B cell (primary cell): ENCODE data around the gene LHX2. TPM values are rescaled to one million over a fixed set of nuclear protein-coding genes. Genes with fewer than 3 reads are reported as not detected.

Experiments used
- ATAC-seq: fragments of 200-7000 bp; cut with Tn5 transposase; one replicate; pipeline ENCODE4 v1.10.0; 2021; ENCODE audit warnings: low read depth, mild to moderate bottlenecking, moderate number of reproducible peaks, moderate library complexity
- CTCF ChIA-PET: fragments of 350-600 bp; sonication (Branson Sonifier 250); formaldehyde crosslinking; loops from one replicate; lab custom pipeline; 2021; ENCODE audit warnings: antibody characterized with exemption, inconsistent platforms; lab: Charles Lee
- POLR2A ChIA-PET: fragments of 350-600 bp; sonication (Branson Sonifier 250); formaldehyde crosslinking; loops from one replicate; lab custom pipeline; 2021; ENCODE audit warnings: antibody characterized with exemption; lab: Charles Lee
- DNase-seq: peaks from one replicate; pipeline ENCODE4 v3.0.0; 2013
- H2AFZ ChIP-seq: 2 replicates; pipeline ENCODE4 v1.6.1; 2012; ENCODE audit warnings: mild to moderate bottlenecking, low read depth, low read length; ENCODE audit not compliant: insufficient read depth, poor library complexity, severe bottlenecking
- H3K27ac ChIP-seq, 2 donors: 1 replicate in 1 of 2; 2 replicates in 1 of 2; pipeline ENCODE4 v1.5.1; 2012 to 2013; ENCODE audit warnings: low read length in 2 of 2, mild to moderate bottlenecking in 2 of 2, moderate library complexity in 1 of 2
- H3K27me3 ChIP-seq, 4 experiments: fragments of 200-600 bp in 1 of 4; sonication (generic) in 1 of 4; replicated peaks in 1 of 4; 1 replicate in 2 of 4; 2 replicates in 2 of 4; pipeline versions ENCODE4 v1.6.1 to v1.7.0; 2013 to 2016; ENCODE audit warnings: low read length in 3 of 4, mild to moderate bottlenecking in 2 of 4, mixed read lengths in 1 of 4, moderate library complexity in 1 of 4; ENCODE audit not compliant: insufficient read depth in 4 of 4, control insufficient read depth in 3 of 4; ENCODE audit errors: control extremely low read depth in 1 of 4
- H3K36me3 ChIP-seq, 2 experiments: replicated peaks in 1 of 2; 1 replicate in 1 of 2; 2 replicates in 1 of 2; pipeline versions ENCODE4 v1.6.1 to v1.7.1; 2013; ENCODE audit warnings: low read length in 1 of 2; ENCODE audit not compliant: insufficient read depth in 2 of 2, control insufficient read depth in 1 of 2; ENCODE audit errors: control extremely low read depth in 1 of 2, extremely low read depth in 1 of 2
- H3K4me1 ChIP-seq, 2 donors: fragments of 200-600 bp in 1 of 2; sonication (generic) in 1 of 2; 1 replicate in 1 of 2; 2 replicates in 1 of 2; pipeline versions ENCODE4 v1.5.1 to v1.6.1; 2013 to 2017; ENCODE audit warnings: low read length in 2 of 2; ENCODE audit not compliant: control insufficient read depth in 2 of 2, insufficient read depth in 2 of 2
- H3K4me2 ChIP-seq: replicated peaks from 2 replicates; pipeline ENCODE3; 2012; ENCODE audit warnings: mild to moderate bottlenecking, low read depth, low read length; ENCODE audit not compliant: poor library complexity, severe bottlenecking
- H3K4me3 ChIP-seq, 5 experiments: fragments of 200-600 bp in 1 of 5; sonication (generic) in 1 of 5; 1 replicate in 3 of 5; 2 replicates in 2 of 5; pipeline versions ENCODE4 v1.5.1 to v1.7.0; 2011 to 2016; ENCODE audit warnings: low read length in 4 of 5, mild to moderate bottlenecking in 4 of 5, low read depth in 2 of 5, control low read depth in 1 of 5, moderate library complexity in 1 of 5; ENCODE audit not compliant: insufficient read depth in 1 of 5; ENCODE audit errors: control extremely low read depth in 1 of 5, extremely low read depth in 1 of 5
- H3K79me2 ChIP-seq: fragments of 200-600 bp; sonication (generic); one replicate; pipeline ENCODE4 v1.6.0; 2016; ENCODE audit warnings: low read length; ENCODE audit not compliant: control insufficient read depth, insufficient read depth
- H3K9ac ChIP-seq: fragments of 200-600 bp; sonication (generic); 2 replicates; pipeline ENCODE4 v1.6.1; 2017; ENCODE audit warnings: mild to moderate bottlenecking, low read length, moderate library complexity
- H3K9me3 ChIP-seq, 3 donors: one replicate each; pipeline versions ENCODE4 v1.6.1 to v1.7.1; 2013; ENCODE audit warnings: low read length in 2 of 3; ENCODE audit not compliant: control insufficient read depth in 2 of 3, insufficient read depth in 1 of 3; ENCODE audit errors: control extremely low read depth in 1 of 3
- H4K20me1 ChIP-seq: 2 replicates; pipeline ENCODE4 v1.6.0; 2012; ENCODE audit warnings: mild to moderate bottlenecking, low read length; ENCODE audit not compliant: insufficient read depth, control insufficient read depth, poor library complexity, severe bottlenecking
- H3K27ac Mint-ChIP-seq: one replicate; pipeline ENCODE4 v1.8.0; 2021; ENCODE audit warnings: mixed read lengths
- H3K27me3 Mint-ChIP-seq: one replicate; pipeline ENCODE4 v1.8.0; 2021; ENCODE audit warnings: mixed read lengths
- H3K4me1 Mint-ChIP-seq: one replicate; pipeline ENCODE4 v1.8.0; 2021; ENCODE audit warnings: mixed read lengths
- H3K4me3 Mint-ChIP-seq: one replicate; pipeline ENCODE4 v1.8.0; 2021; ENCODE audit warnings: mixed read lengths
- H3K9me3 Mint-ChIP-seq: one replicate; pipeline ENCODE4 v1.8.0; 2022; ENCODE audit warnings: mixed read lengths; ENCODE audit not compliant: insufficient read depth
- EZH2 ChIP-seq: IDR thresholded peaks from 2 replicates; pipeline ENCODE4 v1.6.1; 2012; ENCODE audit warnings: borderline replicate concordance, low read depth, mild to moderate bottlenecking, moderate library complexity, low read length; ENCODE audit not compliant: insufficient read depth, poor library complexity, severe bottlenecking
- WGBS: methylation state at CpG from one replicate; pipeline ENCODE4 v1.1.5; 2013; ENCODE audit warnings: missing lambda C conversion rate; ENCODE audit not compliant: insufficient coverage; 5-methylcytosine and 5-hydroxymethylcytosine counted together
- intact Hi-C: fragments of 100-400 bp; cut with micrococcal nuclease; formaldehyde crosslinking; loops from one replicate; pipeline ENCODE4 v1.10.0; 2022
- polyA plus RNA-seq: library from polyadenylated mRNA; depleted of rRNA; stranded (reverse); fragments of >200 nt; gene quantifications from 2 replicates; pipeline ENCODE4 v1.2.3, GENCODE V29; 2012
- total RNA-seq, 2 donors: library from RNA; stranded (reverse); fragments of 120-200 nt in 1 of 2; gene quantifications; 1 replicate in 1 of 2; 2 replicates in 1 of 2; pipeline versions ENCODE4 v1.2.3 to v1.2.4, GENCODE V29; 2013 to 2022
- TF ChIP-seq, protein P1 (sequence below): fragments of 200-600 bp; IDR thresholded peaks from one replicate; pipeline ENCODE4 v1.8.0; 2022; ENCODE audit warnings: antibody characterized with exemption, mild to moderate bottlenecking

Gene LHX2
- total and polyA plus RNA-seq, 2 donors (not counting 1 experiment from before 2014, with no cell fraction given), result 0.66 TPM; not detected in 1

DNA sequence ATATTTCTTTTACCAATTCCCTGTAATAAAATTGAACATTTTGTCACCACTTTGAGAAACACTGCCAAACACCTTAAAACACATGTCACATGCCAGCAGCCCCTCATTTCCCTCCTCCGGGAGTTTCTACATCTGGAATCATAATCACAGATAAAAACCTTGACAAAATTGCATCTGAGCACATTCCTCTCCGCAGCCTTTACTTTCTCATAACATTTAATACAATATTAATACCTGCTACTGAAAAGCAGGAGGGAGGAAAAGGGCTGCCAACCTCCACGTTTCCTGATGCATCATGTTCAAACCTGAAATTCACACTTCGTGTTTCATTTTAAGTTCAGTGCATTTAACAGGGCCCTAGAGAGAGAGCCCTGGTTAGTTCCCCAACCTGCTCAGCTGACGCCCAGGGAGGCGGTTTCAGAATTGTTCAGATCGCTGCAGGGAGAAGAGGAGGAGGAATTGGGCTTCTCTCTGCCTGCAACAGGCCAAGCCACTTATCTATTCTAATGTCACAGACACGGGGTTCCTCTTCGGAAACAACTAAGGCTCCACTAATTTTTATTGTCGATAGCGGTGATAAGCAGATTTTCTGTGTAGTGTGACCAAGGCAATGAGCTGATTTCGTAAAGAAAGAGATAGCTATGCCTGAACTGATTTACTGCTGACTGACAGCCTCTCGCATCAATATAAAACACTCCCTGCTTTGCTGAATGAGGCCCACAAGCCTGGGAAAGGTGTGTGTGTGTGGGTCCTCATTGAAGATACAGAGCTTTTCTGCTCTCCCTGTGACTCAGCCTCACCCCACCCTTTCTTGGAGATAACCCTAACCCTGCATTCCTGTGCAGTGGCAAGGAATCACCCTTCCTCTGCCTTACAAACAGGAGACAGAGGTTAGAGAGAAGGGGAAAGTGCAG lies 4.9 kb upstream of the LHX2 start:
- Histone ChIP-seq H3K4me3 (no peak overlapping the region), H2AFZ (no peak overlapping the region), H3K9ac (no peak overlapping the region), H3K36me3 (no peaks in the 10 kb centered on the region), H3K79me2 (no peaks in the 10 kb centered on the region), H3K4me1 (peaks cover 50 to 58% of the 10 kb centered on the region in 2 donors), H3K4me2 (no peak overlapping the region), H3K27ac (no peak overlapping the region), H4K20me1 (no peaks in the 10 kb centered on the region), H3K9me3 (peaks cover 4 to 43% (median 14%) of the 10 kb centered on the region in 3 donors), H3K27me3 (peaks cover 3 to 96% (median 88%) of the 10 kb centered on the region in 4 experiments)
- Mint-ChIP-seq H3K27me3 (peaks cover 85% of the 10 kb centered on the region), H3K9me3 (no peaks in the 10 kb centered on the region), H3K4me1 (peaks cover 43% of the 10 kb centered on the region), H3K4me3 (peak overlapping the region; percentile 8), H3K27ac (peak overlapping the region; percentile 65)
- DNase-seq, result peak; percentile 56
- peak; percentile 58 for TF ChIP-seq EZH2
- TF ChIP-seq, protein P1, sequence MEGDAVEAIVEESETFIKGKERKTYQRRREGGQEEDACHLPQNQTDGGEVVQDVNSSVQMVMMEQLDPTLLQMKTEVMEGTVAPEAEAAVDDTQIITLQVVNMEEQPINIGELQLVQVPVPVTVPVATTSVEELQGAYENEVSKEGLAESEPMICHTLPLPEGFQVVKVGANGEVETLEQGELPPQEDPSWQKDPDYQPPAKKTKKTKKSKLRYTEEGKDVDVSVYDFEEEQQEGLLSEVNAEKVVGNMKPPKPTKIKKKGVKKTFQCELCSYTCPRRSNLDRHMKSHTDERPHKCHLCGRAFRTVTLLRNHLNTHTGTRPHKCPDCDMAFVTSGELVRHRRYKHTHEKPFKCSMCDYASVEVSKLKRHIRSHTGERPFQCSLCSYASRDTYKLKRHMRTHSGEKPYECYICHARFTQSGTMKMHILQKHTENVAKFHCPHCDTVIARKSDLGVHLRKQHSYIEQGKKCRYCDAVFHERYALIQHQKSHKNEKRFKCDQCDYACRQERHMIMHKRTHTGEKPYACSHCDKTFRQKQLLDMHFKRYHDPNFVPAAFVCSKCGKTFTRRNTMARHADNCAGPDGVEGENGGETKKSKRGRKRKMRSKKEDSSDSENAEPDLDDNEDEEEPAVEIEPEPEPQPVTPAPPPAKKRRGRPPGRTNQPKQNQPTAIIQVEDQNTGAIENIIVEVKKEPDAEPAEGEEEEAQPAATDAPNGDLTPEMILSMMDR, result no peak
- intact Hi-C loops, result loop anchor here (1.0 kb wide), 1 partner anchor 14 kb away; no protein-coding TSS in a partner anchor
- no peak for ATAC-seq
- CTCF ChIA-PET, result interaction anchor here (1.6 kb wide), 1 partner anchor 463 kb away, joined by 3 read pairs; no protein-coding TSS in a partner anchor
- 0% methylated on average over 4 of the region's 13 CpGs for WGBS
- POLR2A ChIA-PET, result no interaction called here
